Thymus (tissue), 11 donors: ENCODE measurements around the gene ALKBH4. TPM values are rescaled to one million over a fixed set of nuclear protein-coding genes. Genes with fewer than 3 reads are reported as not detected.
"Not testable (repeated sequence)": the region's sequence is repeated elsewhere in the genome, so short reads cannot be mapped to it uniquely, and the experiment has no call there.

ENCODE experiments used
- DNase-seq, 9 donors: peaks; one replicate each; pipeline ENCODE4 v3.0.0-alpha.2; 2013; ENCODE audit warnings: low spot score in 9 of 9, low read depth in 6 of 9, missing footprints in 1 of 9
- H3K27ac ChIP-seq, 2 donors: one replicate each; pipeline ENCODE4 v1.5.1; 2013; ENCODE audit warnings: control low read depth in 1 of 2, low read depth in 1 of 2, low read length in 1 of 2, mild to moderate bottlenecking in 1 of 2, moderate library complexity in 1 of 2
- H3K27me3 ChIP-seq, 2 donors: one replicate each; pipeline ENCODE4 v1.5.1; 2013; ENCODE audit warnings: low read length in 1 of 2; ENCODE audit not compliant: control insufficient read depth in 2 of 2, insufficient read depth in 1 of 2
- H3K36me3 ChIP-seq, 2 donors: one replicate each; pipeline ENCODE4 v1.5.1; 2013; ENCODE audit warnings: low read length in 1 of 2, mild to moderate bottlenecking in 1 of 2, moderate library complexity in 1 of 2; ENCODE audit not compliant: control insufficient read depth in 2 of 2, insufficient read depth in 2 of 2
- H3K4me1 ChIP-seq, 2 donors: one replicate each; pipeline ENCODE4 v1.5.1; 2013; ENCODE audit warnings: low read length in 2 of 2; ENCODE audit not compliant: control insufficient read depth in 2 of 2, insufficient read depth in 2 of 2
- H3K4me3 ChIP-seq, 2 donors: one replicate each; pipeline ENCODE4 v1.5.1; 2013; ENCODE audit warnings: low read length in 2 of 2, control low read depth in 1 of 2, mild to moderate bottlenecking in 1 of 2
- H3K9me3 ChIP-seq, 2 donors: one replicate each; pipeline ENCODE4 v1.5.1; 2013; ENCODE audit warnings: low read length in 1 of 2, mild to moderate bottlenecking in 1 of 2; ENCODE audit not compliant: control insufficient read depth in 2 of 2, insufficient read depth in 1 of 2
- WGBS: extraction: QIAGEN DNeasy Blood & Tissue Kit; methylation state at CpG from one replicate; pipeline ENCODE4 v1.1.7; 2013; 5-methylcytosine and 5-hydroxymethylcytosine counted together
- polyA plus RNA-seq: library from polyadenylated mRNA; stranded (reverse); fragments of 200-250 nt; gene quantifications from one replicate; pipeline ENCODE4 v1.2.3, GENCODE V29; 2013
- total RNA-seq: library from RNA; stranded (reverse); fragments of 120-200 nt; gene quantifications from one replicate; pipeline ENCODE4 v1.2.4, GENCODE V29; 2013
- donor health status: healthy.

The ALKBH4 gene
- total and polyA plus RNA-seq, 2 donors, result 10.0 to 11.4 TPM

DNA sequence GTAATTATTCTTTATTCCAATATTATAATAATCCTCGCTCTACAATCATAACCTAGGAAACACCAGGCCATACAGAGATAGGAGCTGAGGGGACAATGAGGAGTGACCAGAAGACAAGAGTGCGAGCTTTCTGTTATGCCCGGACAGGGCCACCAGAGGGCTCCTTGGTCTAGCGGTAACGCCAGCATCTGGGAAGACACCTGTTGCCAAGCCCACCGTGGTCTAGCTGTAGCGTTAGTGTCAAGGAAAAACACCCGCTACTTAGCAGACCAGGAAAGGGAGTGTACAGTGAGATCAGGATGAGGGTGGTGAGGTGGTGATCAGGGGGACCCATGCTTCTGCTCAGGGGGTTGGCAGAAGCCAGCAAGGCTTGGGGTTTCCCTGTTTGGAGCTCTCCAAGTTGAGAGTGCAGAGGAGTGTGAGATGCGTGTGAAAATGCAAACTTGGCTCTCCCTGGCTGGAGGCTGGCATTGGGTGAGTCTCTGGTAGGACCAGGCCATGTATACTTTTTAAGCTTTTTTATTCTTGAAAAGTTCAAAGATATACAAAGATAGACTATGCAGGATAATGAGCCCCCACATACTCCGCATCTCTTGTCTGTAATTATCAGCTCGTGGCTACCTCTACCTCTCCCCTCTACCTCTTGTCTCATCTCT, 15.4 kb upstream of the ALKBH4 start:
- DNase-seq, H3K27ac ChIP-seq, H3K9me3 ChIP-seq, H3K36me3 ChIP-seq, H3K4me3 ChIP-seq, H3K4me1 ChIP-seq, H3K27me3 ChIP-seq: not testable (repeated sequence)
- 14% methylated on average over 8 of the region's 11 CpGs for WGBS

GRCh38 chr7:102479209-102479584, 14.5 kb upstream of the ALKBH4 start:
- not testable (repeated sequence) for H3K9me3 ChIP-seq, H3K27me3 ChIP-seq, H3K4me1 ChIP-seq, H3K36me3 ChIP-seq, H3K4me3 ChIP-seq, DNase-seq, H3K27ac ChIP-seq
- 0% methylated on average over 2 of the region's 10 CpGs for WGBS

DNA sequence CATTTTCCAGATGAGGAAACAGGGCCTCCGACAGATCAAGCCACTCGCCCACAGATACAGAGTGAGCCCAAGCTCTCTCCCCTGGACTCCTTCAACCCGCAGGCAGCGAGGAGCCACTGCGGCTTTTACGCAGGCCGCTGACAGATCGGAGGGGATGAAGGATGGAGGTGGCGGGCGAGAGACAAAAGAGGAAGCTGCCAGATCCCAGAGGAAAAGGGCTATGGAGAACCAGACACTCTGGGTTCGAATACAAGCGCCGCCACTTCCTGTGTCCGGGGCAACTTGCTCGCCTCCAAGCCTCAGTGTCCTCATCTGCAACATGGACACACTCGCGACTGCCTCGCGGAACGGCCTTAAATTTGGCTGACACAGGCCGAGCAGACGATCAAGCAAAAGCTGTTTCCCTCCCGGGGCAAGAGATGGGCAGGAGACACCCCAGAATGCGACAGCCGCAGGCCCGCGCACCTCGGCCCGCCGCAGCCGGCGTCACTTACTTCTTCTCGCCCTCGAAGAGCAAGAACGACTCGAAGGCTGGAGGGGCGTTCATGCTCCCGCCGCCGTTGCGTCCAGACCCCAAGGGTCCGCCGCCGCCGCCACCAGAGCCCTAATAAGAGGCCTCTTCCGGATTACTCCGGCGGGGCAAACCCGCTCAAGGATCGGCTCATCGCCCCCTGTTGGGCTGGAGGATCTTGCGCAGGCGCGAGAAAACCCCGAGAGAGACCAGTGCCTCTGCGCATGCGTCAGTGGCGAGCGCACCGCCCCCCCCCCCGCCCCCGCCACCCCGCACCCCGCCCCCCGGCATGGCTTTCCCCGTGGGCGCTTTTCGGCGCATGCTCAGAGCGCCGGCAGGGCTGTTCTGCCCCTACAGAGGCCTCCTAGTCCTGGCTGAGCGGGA, 13.9 kb upstream of the ALKBH4 start, which contains the start of gene POLR2J:
TSS of gene POLR2J (minus strand) at position 609 of the 895 bp plus-strand sequence. CDS start at position 547, 62 bp downstream.
- H3K27ac ChIP-seq, H3K36me3 ChIP-seq, H3K4me1 ChIP-seq, H3K9me3 ChIP-seq, H3K27me3 ChIP-seq: not testable (repeated sequence)
- DNase-seq, result peak in 7 of 9 donors; percentile 51 to 91 (median 65)
- H3K4me3 ChIP-seq, result peak within 1 kb of the TSS; percentile 42 to 50
- WGBS, result under 1% methylated on average over 57 of the region's 72 CpGs

DNA sequence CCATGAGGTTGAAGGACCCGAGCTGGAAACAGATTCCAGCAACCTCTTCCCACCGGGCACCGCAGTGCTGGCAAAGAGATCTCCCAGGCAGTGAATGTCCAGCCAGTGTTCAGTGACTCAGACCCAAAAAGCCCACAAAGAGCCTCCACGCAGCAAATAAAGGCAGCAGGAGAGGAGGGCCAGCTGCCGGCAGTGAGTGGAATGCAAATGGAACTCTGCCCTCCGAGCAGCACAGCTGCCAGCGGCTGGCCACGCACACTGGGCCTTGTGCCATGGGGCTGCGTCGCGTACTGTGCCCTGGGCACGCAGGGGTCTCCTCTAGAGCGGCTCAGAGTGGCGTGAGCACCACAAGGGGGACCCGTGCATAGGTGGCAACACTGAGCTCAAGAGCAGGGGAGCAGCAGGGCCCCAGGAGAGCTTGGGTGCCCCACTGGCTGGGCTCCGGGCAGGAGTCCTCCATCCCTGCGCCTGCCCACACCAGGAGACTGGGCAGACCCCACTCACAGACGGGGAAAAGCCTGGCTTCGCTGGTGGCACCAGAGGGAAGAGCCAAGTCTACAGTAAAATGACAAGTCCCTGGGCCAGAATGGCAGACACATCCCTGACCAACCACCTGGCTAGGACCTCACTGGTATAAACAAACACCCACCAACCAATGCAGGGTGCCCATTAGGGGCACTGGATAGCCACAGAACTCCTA, 10.2 kb upstream of the ALKBH4 start:
- H3K4me3 ChIP-seq, H3K4me1 ChIP-seq, H3K27me3 ChIP-seq, H3K9me3 ChIP-seq, H3K27ac ChIP-seq, DNase-seq: not testable (repeated sequence)
- H3K36me3 ChIP-seq, result peaks cover 26 to 33% of the 10 kb centered on the region in 2 donors
- WGBS, result 90% methylated on average over 14 of the region's 19 CpGs

DNA sequence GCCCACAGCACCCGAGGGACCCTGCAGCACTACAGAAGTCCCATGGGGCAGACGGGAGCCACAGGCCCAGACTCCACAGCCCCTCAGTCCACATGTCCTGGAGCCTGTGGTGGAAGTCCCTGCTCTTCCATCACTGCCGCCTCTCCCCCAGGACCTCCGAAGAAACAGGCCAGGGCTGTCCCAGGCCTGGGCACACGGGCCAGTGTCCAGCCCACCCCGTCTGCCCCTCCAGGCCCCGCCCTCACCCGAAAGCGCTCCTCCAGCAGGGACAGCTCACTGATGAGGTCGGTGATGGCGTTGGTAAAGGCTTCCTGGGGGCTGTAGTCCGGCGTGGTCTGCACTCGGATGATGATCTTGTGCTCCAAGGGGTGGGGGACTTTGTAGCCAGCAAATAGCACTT, 9.5 kb upstream of the ALKBH4 start:
- H3K36me3 ChIP-seq, result peaks cover 32 to 33% of the 10 kb centered on the region in 2 donors
- not testable (repeated sequence) for DNase-seq, H3K4me3 ChIP-seq, H3K4me1 ChIP-seq, H3K27me3 ChIP-seq, H3K9me3 ChIP-seq, H3K27ac ChIP-seq
- WGBS, result 98% methylated on average over 13 of the region's 14 CpGs

GRCh38 chr7:102473271-102473991, 8.8 kb upstream of the ALKBH4 start:
- Histone ChIP-seq H3K27me3 (no peaks in the 10 kb centered on the region), H3K27ac (no peak overlapping the region), H3K9me3 (no peaks in the 10 kb centered on the region), H3K36me3 (peaks cover 36 to 38% of the 10 kb centered on the region in 2 donors), H3K4me3 (no peak overlapping the region), H3K4me1 (no peaks in the 10 kb centered on the region)
- DNase-seq, result no peak
- WGBS, result 95% methylated on average over 23 of the region's 23 CpGs

- Histone ChIP-seq H3K27ac (no peak overlapping the region), H3K4me1 (no peaks in the 10 kb centered on the region), H3K36me3 (peaks cover 42 to 49% of the 10 kb centered on the region in 2 donors), H3K9me3 (no peaks in the 10 kb centered on the region), H3K4me3 (no peak overlapping the region), H3K27me3 (no peaks in the 10 kb centered on the region)
- WGBS, result 90% methylated on average over 31 of the region's 31 CpGs
- DNase-seq, result no peak
Observed at GRCh38 chr7:102472126-102473041, 7.7 kb upstream of the ALKBH4 start.

DNA sequence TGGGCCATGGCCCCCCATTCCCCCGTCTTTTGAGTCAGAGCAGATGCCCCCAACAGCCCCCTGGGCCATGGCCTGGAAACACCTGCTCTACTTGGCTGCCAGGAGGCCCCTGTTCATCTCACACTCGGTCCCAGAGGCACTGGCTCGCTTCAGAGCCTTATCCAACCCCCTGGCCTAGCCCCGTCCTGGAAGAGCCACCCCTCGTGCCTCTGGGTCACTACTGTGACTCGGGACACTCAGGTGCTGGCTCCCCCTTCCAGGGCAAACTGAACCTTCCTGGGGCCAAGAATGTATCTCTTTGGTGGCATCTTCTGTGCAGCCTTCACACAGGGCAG, 7.1 kb upstream of the ALKBH4 start:
- no peaks in the 10 kb centered on the region for H3K4me1 ChIP-seq
- H3K27ac ChIP-seq, result no peak overlapping the region
- H3K36me3 ChIP-seq, result peaks cover 42 to 50% of the 10 kb centered on the region in 2 donors
- no peaks in the 10 kb centered on the region for H3K9me3 ChIP-seq
- H3K4me3 ChIP-seq, result no peak overlapping the region
- no peaks in the 10 kb centered on the region for H3K27me3 ChIP-seq
- DNase-seq, result no peak
- 96% methylated on average over 6 of the region's 6 CpGs for WGBS
